Nucleus accumbens (tissue), 56 donors: Measurements from ENCODE around the gene NANOS1.
"Not testable (repeated sequence)": the region's sequence is repeated elsewhere in the genome, so short reads cannot be mapped to it uniquely, and the experiment has no call there.

Source experiments
- DNase-seq, 56 donors: peaks; one replicate each; lab custom pipeline; 2025; lab: John Stamatoyannopoulos, UW

The NANOS1 gene

GRCh38 chr10:119006451-119007210 lies 22.9 kb upstream of the NANOS1 start:
- no peak for DNase-seq

- DNase-seq = no peak
Measured at GRCh38 chr10:119007211-119007574, 22.3 kb upstream of the NANOS1 start.

GRCh38 chr10:119020627-119020946 lies 8.9 kb upstream of the NANOS1 start:
- DNase-seq = no peak

GRCh38 chr10:119022846-119023552 lies 6.5 kb upstream of the NANOS1 start:
- no peak for DNase-seq

GRCh38 chr10:119023553-119023868 lies 6.0 kb upstream of the NANOS1 start:
- no peak for DNase-seq

GRCh38 chr10:119024882-119025281 lies 4.6 kb upstream of the NANOS1 start:
- DNase-seq = no peak

- DNase-seq = peak in 12 of 56 donors; percentile 6 to 52 (median 20)
Measured at GRCh38 chr10:119025336-119025735, 4.2 kb upstream of the NANOS1 start.

GRCh38 chr10:119025776-119026175 lies 3.7 kb upstream of the NANOS1 start:
- DNase-seq = peak in 4 of 56 donors; percentile 3 to 14 (median 8)

- no peak for DNase-seq
Measured at GRCh38 chr10:119026301-119027110, 3.0 kb upstream of the NANOS1 start.

- not testable (repeated sequence) for DNase-seq
Measured at GRCh38 chr10:119028445-119028899, 1.0 kb upstream of the NANOS1 start.

- DNase-seq = peak in 55 of 56 donors; percentile 31 to 92 (median 83)
Measured at GRCh38 chr10:119028900-119029612, 458 bp upstream of the NANOS1 start.

GRCh38 chr10:119030421-119031250 lies 1.1 kb downstream of the NANOS1 start:
- DNase-seq = peak in 29 of 56 donors; percentile 6 to 54 (median 25)

GRCh38 chr10:119031496-119032059 lies 2.1 kb downstream of the NANOS1 start:
- no peak for DNase-seq

GRCh38 chr10:119039161-119039560 lies 9.6 kb downstream of the NANOS1 start:
- no peak for DNase-seq

- no peak for DNase-seq
Measured at GRCh38 chr10:119041326-119041725, 11.8 kb downstream of the NANOS1 start.

GRCh38 chr10:119042169-119042568 lies 12.7 kb downstream of the NANOS1 start:
- no peak for DNase-seq

- no peak for DNase-seq
Measured at GRCh38 chr10:119045561-119045960, 16.0 kb downstream of the NANOS1 start.

GRCh38 chr10:119049361-119049760 lies 19.8 kb downstream of the NANOS1 start:
- no peak for DNase-seq

- no peak for DNase-seq
Measured at GRCh38 chr10:119049777-119050176, 20.3 kb downstream of the NANOS1 start.
